Measurements from ENCODE around the gene MEX3D. TPM values are rescaled to one million over a fixed set of nuclear protein-coding genes. Genes with fewer than 3 reads are reported as not detected.

The MEX3D gene
- total and polyA plus RNA-seq, 2 donors (not counting 1 experiment from before 2014, with no cell fraction given) = 5.3 to 33.0 TPM

DNA sequence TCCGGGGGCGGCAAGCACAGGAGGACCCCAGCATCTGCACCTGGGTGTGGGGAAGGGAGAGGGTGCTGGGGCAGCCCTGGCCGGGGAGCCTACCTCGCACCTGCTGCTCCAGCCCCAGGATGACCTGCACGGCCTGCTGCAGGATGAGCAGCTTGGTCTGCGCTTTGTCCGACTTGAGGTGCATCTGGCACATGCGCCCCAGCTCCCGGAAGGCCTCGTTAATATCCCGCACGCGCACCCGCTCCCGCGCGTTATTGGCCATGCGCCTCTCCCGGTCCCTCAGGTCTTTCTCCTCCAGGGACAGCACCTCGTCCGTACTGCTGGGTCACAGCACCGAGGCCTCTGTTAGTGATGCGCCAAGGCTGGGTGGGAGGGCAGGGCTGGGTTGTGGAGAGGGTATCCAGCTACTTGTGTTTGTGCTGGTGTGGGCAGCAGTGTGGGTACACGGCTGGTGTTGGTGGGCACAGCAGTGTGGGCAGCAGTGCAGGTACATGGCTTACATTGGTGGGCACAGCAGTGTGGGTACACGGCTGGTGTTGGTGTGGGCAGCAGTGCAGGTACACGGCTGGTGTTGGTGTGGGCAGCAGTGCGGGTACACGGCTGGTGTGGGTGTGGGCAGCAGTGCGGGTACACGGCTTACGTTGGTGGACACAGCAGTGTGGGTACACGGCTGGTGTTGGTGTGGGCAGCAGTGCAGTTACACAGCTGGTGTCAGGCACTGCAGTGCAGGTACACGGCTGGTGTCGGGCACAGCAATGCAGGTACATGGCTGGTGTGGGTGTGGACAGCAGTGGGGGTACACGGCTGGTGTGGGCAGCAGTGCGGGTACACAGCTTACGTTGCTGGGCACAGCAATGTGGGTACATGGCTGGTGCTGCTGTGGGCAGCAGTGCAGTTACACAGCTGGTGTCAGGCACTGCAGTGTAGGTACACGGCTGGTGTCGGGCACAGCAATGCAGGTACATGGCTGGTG lies 44.3 kb upstream of the MEX3D start:
- no peak overlapping the region for H3K4me2 ChIP-seq (ENCODE audit: extremely low read depth, insufficient read depth, low read length)
- H3K9me3 ChIP-seq (ENCODE audit: control insufficient read depth, insufficient read depth, low read depth, low read length) = no peaks in the 10 kb centered on the region
- DNase-seq (ENCODE audit: low read depth in 2 of 2) = no peak
- no peaks in the 10 kb centered on the region for H3K4me1 ChIP-seq (ENCODE audit: control insufficient read depth, extremely low read depth, insufficient read depth, low read length)
- H3K9ac ChIP-seq (ENCODE audit: insufficient read depth, low read length) = no peak overlapping the region
- peaks cover 40% of the 10 kb centered on the region for H3K36me3 ChIP-seq (ENCODE audit: control insufficient read depth, insufficient read depth, low read length)
- H2AFZ ChIP-seq (ENCODE audit: low read length) = no peak overlapping the region
- H3K79me2 ChIP-seq (ENCODE audit: control insufficient read depth, insufficient read depth, low read length) = no peaks in the 10 kb centered on the region
- no peak overlapping the region for H3K27ac ChIP-seq (ENCODE audit: insufficient read depth, low read length)
- TF ChIP-seq EZH2 (IDR thresholded peaks at IDR 0.05; ENCODE audit: low read length, missing control alignments) = no peak
- TF ChIP-seq, protein P1, sequence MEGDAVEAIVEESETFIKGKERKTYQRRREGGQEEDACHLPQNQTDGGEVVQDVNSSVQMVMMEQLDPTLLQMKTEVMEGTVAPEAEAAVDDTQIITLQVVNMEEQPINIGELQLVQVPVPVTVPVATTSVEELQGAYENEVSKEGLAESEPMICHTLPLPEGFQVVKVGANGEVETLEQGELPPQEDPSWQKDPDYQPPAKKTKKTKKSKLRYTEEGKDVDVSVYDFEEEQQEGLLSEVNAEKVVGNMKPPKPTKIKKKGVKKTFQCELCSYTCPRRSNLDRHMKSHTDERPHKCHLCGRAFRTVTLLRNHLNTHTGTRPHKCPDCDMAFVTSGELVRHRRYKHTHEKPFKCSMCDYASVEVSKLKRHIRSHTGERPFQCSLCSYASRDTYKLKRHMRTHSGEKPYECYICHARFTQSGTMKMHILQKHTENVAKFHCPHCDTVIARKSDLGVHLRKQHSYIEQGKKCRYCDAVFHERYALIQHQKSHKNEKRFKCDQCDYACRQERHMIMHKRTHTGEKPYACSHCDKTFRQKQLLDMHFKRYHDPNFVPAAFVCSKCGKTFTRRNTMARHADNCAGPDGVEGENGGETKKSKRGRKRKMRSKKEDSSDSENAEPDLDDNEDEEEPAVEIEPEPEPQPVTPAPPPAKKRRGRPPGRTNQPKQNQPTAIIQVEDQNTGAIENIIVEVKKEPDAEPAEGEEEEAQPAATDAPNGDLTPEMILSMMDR (conservative IDR thresholded peaks at IDR 0.05 in 1 of 2, IDR thresholded peaks at IDR 0.05 in 1 of 2; ENCODE audit: low read depth in 1 of 2, low read length in 2 of 2) = no peak
- no peaks in the 10 kb centered on the region for H3K27me3 ChIP-seq (ENCODE audit: control insufficient read depth, insufficient read depth, low read length)
- H3K4me3 ChIP-seq (replicated peaks in 1 of 4; ENCODE audit: control extremely low read depth in 1 of 4, insufficient read depth in 1 of 4, low read depth in 3 of 4, low read length in 4 of 4) = no peak overlapping the region
- H4K20me1 ChIP-seq (ENCODE audit: control insufficient read depth, extremely low read depth, insufficient read depth, low read length) = no peaks in the 10 kb centered on the region

DNA sequence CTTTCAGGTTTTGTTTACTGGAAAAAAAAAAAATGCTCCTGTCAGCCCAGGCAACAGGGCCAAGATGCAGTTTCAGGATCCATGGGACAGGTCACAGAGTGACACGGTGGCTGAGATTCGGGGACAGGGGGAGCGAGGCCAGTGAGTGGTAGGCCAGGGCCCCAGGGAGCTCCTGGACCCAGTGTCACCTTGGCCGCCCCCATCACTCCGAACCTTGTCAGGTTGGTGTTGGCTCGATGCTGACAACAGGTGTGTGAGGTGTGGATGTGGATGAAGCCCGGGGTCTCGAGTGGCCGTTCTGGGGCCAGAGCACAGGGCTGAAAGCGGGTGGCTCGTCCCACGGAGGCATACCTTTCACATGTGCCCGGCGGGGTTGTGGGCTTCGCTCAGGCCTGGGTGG lies 43.2 kb upstream of the MEX3D start:
- DNase-seq (ENCODE audit: low read depth in 2 of 2) = no peak
- Histone ChIP-seq H3K79me2 (ENCODE audit: control insufficient read depth, insufficient read depth, low read length) (no peaks in the 10 kb centered on the region), H3K36me3 (ENCODE audit: control insufficient read depth, insufficient read depth, low read length) (peaks cover 36% of the 10 kb centered on the region), H3K4me1 (ENCODE audit: control insufficient read depth, extremely low read depth, insufficient read depth, low read length) (no peaks in the 10 kb centered on the region), H3K27me3 (ENCODE audit: control insufficient read depth, insufficient read depth, low read length) (no peaks in the 10 kb centered on the region), H3K9me3 (ENCODE audit: control insufficient read depth, insufficient read depth, low read depth, low read length) (no peaks in the 10 kb centered on the region), H3K27ac (ENCODE audit: insufficient read depth, low read length) (no peak overlapping the region), H3K4me3 (replicated peaks in 1 of 4; ENCODE audit: control extremely low read depth in 1 of 4, insufficient read depth in 1 of 4, low read depth in 3 of 4, low read length in 4 of 4) (no peak overlapping the region), H3K4me2 (ENCODE audit: extremely low read depth, insufficient read depth, low read length) (no peak overlapping the region), H4K20me1 (ENCODE audit: control insufficient read depth, extremely low read depth, insufficient read depth, low read length) (no peaks in the 10 kb centered on the region), H2AFZ (ENCODE audit: low read length) (no peak overlapping the region), H3K9ac (ENCODE audit: insufficient read depth, low read length) (no peak overlapping the region)
- no peak for TF ChIP-seq EZH2 (IDR thresholded peaks at IDR 0.05; ENCODE audit: low read length, missing control alignments)
- TF ChIP-seq, protein P1 (conservative IDR thresholded peaks at IDR 0.05 in 1 of 2, IDR thresholded peaks at IDR 0.05 in 1 of 2; ENCODE audit: low read depth in 1 of 2, low read length in 2 of 2) = no peak

DNA sequence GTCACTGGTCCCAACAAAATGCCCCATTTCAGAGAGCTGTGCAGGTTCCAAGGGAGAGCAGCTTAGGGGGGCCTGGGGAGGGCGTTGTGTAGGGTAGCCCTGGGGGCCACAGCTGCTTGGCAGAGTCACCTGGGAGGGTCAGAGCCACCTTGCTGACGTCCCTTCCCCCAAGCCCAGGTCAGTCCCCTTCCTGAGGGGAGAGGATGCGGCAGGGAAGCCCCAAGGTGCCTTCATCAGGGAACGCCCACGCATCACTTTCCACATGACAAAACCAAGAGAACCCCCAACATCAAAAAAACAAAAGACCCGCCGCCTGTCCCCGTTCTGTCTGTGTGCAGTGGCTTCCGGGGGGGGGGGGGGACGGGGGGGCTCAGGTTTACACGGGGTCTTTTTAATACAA lies 42.5 kb upstream of the MEX3D start:
- no peak for DNase-seq (ENCODE audit: low read depth in 2 of 2)
- Histone ChIP-seq H3K4me1 (ENCODE audit: control insufficient read depth, extremely low read depth, insufficient read depth, low read length) (no peaks in the 10 kb centered on the region), H3K4me3 (replicated peaks in 1 of 4; ENCODE audit: control extremely low read depth in 1 of 4, insufficient read depth in 1 of 4, low read depth in 3 of 4, low read length in 4 of 4) (no peak overlapping the region), H3K9me3 (ENCODE audit: control insufficient read depth, insufficient read depth, low read depth, low read length) (no peaks in the 10 kb centered on the region), H3K4me2 (ENCODE audit: extremely low read depth, insufficient read depth, low read length) (no peak overlapping the region), H4K20me1 (ENCODE audit: control insufficient read depth, extremely low read depth, insufficient read depth, low read length) (no peaks in the 10 kb centered on the region), H3K9ac (ENCODE audit: insufficient read depth, low read length) (no peak overlapping the region), H3K27me3 (ENCODE audit: control insufficient read depth, insufficient read depth, low read length) (no peaks in the 10 kb centered on the region), H2AFZ (ENCODE audit: low read length) (no peak overlapping the region), H3K79me2 (ENCODE audit: control insufficient read depth, insufficient read depth, low read length) (no peaks in the 10 kb centered on the region), H3K36me3 (ENCODE audit: control insufficient read depth, insufficient read depth, low read length) (peaks cover 36% of the 10 kb centered on the region), H3K27ac (ENCODE audit: insufficient read depth, low read length) (no peak overlapping the region)
- TF ChIP-seq EZH2 (IDR thresholded peaks at IDR 0.05; ENCODE audit: low read length, missing control alignments) = no peak
- TF ChIP-seq, protein P1 (conservative IDR thresholded peaks at IDR 0.05 in 1 of 2, IDR thresholded peaks at IDR 0.05 in 1 of 2; ENCODE audit: low read depth in 1 of 2, low read length in 2 of 2) = no peak

Data from fibroblast of lung (primary cell).